GM19397 (cell line): ENCODE results near the gene ELL3.
"Not testable (repeated sequence)": the region's sequence is repeated elsewhere in the genome, so short reads cannot be mapped to it uniquely, and the experiment has no call there.

ENCODE experiments used
- ATAC-seq: cut with Tn5 transposase; IDR thresholded peaks from one replicate; pipeline ENCODE4 v1.9.1; 2021; ENCODE audit warnings: mild to moderate bottlenecking, moderate library complexity; ENCODE audit not compliant: unreplicated experiment

ELL3 gene, protein sequence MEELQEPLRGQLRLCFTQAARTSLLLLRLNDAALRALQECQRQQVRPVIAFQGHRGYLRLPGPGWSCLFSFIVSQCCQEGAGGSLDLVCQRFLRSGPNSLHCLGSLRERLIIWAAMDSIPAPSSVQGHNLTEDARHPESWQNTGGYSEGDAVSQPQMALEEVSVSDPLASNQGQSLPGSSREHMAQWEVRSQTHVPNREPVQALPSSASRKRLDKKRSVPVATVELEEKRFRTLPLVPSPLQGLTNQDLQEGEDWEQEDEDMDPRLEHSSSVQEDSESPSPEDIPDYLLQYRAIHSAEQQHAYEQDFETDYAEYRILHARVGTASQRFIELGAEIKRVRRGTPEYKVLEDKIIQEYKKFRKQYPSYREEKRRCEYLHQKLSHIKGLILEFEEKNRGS

GRCh38 chr15:43776718-43777266 is at the start of gene ELL3:
TSS of gene ELL3 (minus strand) at chr15:43776966. CDS start at chr15:43776901, 65 bp downstream.
- peak; percentile 33 for ATAC-seq

GRCh38 chr15:43826029-43826507 is 49.3 kb upstream of the ELL3 start:
- no peak for ATAC-seq

DNA sequence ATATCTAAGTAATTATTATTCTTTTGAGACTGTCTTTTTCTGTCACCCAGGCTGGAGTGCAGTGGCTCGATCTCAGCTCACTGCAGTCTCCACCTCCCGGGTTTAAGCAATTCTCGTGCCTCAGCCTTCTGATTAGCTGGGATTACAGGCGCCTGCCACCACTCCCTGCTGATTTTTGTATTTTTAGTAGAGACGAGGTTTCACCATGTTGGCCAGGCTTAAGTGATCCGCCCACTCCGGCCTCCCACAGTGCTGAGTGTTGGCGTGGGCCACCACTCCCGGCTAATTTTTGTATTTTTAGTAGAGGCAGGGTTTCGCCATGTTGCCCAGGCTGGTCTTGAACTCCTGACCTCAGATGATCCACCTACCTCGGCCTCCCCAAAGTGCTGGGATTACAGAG is 48.5 kb upstream of the ELL3 start:
- ATAC-seq = not testable (repeated sequence)

- peak; percentile 77 for ATAC-seq
Observed at GRCh38 chr15:43824302-43825246, 47.8 kb upstream of the ELL3 start, which contains the start of gene MFAP1. TSS of gene MFAP1 (minus strand) at chr15:43824690. CDS start at chr15:43824569, 121 bp downstream.

DNA sequence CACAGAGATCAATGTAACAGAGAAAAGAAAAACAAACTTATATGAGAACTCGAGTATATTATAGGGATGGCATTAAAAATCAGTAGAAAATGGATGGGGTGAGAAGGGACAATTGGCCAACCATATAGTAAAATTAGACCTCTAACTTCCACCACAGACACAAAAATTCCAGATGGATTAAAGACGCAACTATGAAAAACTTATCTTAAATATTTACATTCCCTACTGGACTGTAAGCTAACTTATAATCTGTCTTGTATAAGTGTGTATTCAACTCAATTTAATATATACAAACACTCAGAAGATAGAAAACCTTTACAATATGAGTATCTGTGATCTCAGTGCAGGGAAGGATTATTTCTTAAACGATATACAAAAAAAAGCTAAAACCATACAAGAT is 44.7 kb upstream of the ELL3 start:
- ATAC-seq = no peak

DNA sequence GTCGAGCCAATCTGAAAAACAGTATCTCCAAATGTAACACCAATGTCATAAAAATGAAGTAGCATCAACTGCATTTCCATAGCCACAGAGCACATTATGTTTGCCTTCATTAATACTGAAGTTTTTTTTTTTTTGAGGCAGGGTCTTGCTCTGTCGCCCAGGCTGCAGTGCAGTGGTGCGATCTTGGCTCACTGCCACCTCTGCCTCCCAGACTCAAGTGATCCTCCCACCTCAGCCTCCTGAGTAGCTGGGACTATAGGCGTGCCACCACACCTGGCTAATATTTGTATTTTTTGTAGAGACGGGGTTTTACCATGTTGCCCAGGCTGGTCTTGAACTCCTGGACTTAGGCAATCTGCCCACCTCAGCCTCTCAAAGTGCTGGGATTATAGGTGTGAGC is 38.3 kb upstream of the ELL3 start:
- ATAC-seq = not testable (repeated sequence)

GRCh38 chr15:43808960-43809678 is 32.4 kb upstream of the ELL3 start:
- no peak for ATAC-seq

GRCh38 chr15:43808435-43808950 is 31.7 kb upstream of the ELL3 start:
- no peak for ATAC-seq

- ATAC-seq = not testable (repeated sequence)
Observed at GRCh38 chr15:43802676-43803075, 25.9 kb upstream of the ELL3 start.

- ATAC-seq = peak; percentile 84
Observed at GRCh38 chr15:43800286-43801141, 23.7 kb upstream of the ELL3 start, which contains the start of gene HYPK. TSS of gene HYPK (plus strand) at chr15:43800599. CDS start at chr15:43800623, 24 bp downstream.

DNA sequence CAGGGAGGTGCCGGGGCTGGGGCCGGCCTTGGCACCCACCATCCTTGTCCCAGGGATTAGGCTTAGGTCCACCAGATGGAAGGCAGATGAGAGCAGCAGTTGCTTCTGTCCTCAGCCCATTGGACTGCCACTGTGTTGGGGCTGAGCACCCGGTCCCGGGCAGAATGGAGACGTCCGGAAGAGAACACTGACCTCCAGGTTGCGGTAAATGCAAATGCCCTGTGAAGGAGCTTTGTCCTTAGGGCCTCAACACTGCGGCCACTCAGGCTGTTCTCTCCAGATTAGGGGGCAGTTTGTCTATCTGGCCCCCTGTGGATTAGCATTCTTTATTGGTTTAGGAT is 23.1 kb upstream of the ELL3 start, which contains the start of gene SERINC4:
SERINC4 (minus strand) TSS at position 276 of the 341 bp plus-strand sequence; CDS start at position 42, 234 bp downstream.
- no peak for ATAC-seq

DNA sequence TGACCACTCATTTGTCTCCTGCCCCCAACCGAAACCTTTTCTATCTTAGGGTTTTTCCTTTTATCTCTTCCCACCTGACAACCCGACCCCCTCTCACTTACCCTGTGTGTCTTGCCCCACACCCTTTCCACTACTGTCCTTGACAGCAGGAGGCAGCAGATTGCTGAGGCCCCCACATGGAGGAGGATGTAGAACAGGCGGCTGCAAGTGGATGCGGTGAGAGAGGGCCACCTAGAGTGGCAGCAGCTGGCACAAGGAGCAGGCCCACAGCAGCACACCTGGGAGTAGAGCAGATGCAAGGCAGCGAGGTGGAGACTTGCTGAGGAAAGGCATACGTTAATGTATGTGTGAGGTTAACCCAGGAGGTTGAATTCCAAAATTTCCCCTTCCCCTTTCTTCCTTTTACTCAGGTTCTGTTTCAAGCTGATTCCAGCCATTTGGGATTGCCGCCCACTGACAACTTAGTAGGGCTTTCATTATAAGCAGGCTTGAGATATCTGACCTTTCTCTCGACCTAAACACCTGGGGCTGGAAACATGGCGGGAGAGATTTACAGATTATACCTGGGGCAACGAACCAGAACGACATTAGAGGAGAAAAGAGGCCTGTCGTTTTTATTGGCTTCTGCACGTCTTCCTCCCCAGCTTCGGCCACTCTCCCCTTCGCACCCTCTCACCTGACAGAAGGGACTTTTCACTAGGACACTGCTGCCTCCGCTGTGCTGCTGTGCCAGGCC is 22.6 kb upstream of the ELL3 start:
- ATAC-seq = no peak

DNA sequence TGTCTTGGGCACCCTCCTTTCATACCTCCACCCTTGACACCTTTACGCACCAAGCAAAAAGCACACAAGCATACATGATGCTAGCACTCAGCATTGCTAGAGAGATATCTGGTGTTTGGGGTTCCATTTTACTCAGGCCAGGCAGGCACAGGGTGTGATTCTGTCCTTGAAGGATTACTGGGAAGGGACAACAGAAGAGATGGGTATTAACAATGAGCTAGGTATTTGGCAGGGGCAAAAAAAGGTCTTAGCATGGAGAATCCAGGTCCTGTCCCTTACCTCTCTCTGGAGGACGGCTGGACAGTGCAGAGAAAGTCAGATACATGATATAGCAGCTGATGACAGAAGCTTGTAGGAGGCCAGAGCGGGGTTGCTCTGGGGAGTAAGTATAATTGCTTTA is 19.8 kb upstream of the ELL3 start:
- ATAC-seq = no peak

- ATAC-seq = no peak
Observed at GRCh38 chr15:43795997-43796396, 19.2 kb upstream of the ELL3 start.

GRCh38 chr15:43795197-43795596 is 18.4 kb upstream of the ELL3 start:
- no peak for ATAC-seq

DNA sequence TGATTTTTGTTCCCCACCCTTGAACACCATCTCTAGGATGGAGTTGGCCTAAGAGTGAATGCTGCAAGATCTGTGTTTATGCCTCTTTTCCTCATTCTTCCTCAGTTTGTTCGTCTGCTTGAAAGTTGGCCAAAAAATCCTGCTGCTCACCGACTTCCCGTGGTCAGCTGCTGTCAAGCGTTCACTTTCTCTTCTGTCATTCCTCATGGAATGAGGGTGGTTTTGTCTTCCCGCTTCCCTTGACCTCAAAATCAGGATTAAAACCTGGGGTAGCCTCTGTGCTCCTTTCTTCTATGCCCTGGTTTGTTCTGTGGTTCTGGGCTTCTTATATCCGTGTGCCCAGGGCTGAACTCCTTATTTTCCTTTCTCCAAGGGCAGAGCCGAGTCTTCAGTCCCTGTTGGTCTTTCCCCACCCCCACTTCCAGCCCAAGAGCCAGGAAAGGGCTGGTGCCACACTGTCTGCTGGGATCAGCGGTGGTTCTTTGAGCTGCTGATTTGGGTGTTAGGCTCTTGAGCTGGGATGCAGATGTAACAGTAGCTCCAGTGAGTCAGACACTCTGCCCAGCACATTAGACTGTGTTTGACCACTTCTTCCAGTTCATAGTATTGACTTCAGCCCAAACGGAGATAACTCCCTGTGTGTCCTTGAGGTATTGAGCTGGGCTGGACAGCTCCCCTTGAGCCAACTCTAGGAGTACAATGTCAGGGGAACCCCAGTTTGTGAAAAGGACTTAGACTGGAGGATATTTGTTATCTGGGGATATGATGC is 17.7 kb upstream of the ELL3 start:
- ATAC-seq = no peak

DNA sequence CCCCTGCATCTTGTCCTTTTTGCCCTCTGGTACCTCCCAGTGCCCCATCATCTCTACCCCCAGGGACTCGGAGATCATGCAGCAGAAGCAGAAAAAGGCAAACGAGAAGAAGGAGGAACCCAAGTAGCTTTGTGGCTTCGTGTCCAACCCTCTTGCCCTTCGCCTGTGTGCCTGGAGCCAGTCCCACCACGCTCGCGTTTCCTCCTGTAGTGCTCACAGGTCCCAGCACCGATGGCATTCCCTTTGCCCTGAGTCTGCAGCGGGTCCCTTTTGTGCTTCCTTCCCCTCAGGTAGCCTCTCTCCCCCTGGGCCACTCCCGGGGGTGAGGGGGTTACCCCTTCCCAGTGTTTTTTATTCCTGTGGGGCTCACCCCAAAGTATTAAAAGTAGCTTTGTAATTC is 16.9 kb upstream of the ELL3 start:
- no peak for ATAC-seq
